Smooth muscle cell (in vitro differentiated cells): ENCODE results near the gene CPNE5. TPM values are rescaled to one million over a fixed set of nuclear protein-coding genes. Genes with fewer than 3 reads are reported as not detected.

Experiments used
- DNase-seq: peaks from one replicate; lab custom pipeline; 2025; ENCODE audit not compliant: unreplicated experiment; lab: John Stamatoyannopoulos, UW
- H2AFZ ChIP-seq: fragments of 200-600 bp; sonication (generic); 2 replicates; pipeline ENCODE4 v1.6.0; 2016; ENCODE audit warnings: antibody characterized with exemption, low read depth, mild to moderate bottlenecking
- H3F3A ChIP-seq: fragments of 200-600 bp; sonication (generic); 2 replicates; pipeline ENCODE4 v1.6.0; 2017; ENCODE audit warnings: antibody characterized with exemption, low read depth
- H3K27ac ChIP-seq: fragments of 200-600 bp; sonication (generic); 2 replicates; pipeline ENCODE4 v1.5.1; 2016; ENCODE audit warnings: low read depth, mild to moderate bottlenecking
- H3K27me3 ChIP-seq: fragments of 200-600 bp; sonication (generic); 2 replicates; pipeline ENCODE4 v1.6.1; 2016; ENCODE audit warnings: low read depth, mild to moderate bottlenecking
- H3K36me3 ChIP-seq: fragments of 200-600 bp; sonication (generic); 2 replicates; pipeline ENCODE4 v1.5.1; 2016; ENCODE audit warnings: low read depth
- H3K4me1 ChIP-seq: fragments of 200-600 bp; sonication (generic); 2 replicates; pipeline ENCODE4 v1.5.1; 2016; ENCODE audit warnings: low read depth
- H3K4me2 ChIP-seq: fragments of 200-600 bp; sonication (generic); 2 replicates; pipeline ENCODE4 v1.6.0; 2016; ENCODE audit warnings: mild to moderate bottlenecking
- H3K4me3 ChIP-seq: fragments of 200-600 bp; sonication (generic); 2 replicates; pipeline ENCODE4 v1.5.1; 2016; ENCODE audit warnings: mild to moderate bottlenecking
- H3K79me2 ChIP-seq: fragments of 200-600 bp; sonication (generic); 2 replicates; pipeline ENCODE4 v1.6.0; 2016; ENCODE audit warnings: low read depth, mild to moderate bottlenecking
- H3K9ac ChIP-seq: fragments of 200-600 bp; sonication (generic); 2 replicates; pipeline ENCODE4 v1.6.0; 2016; ENCODE audit warnings: low read depth
- H3K9me3 ChIP-seq: fragments of 200-600 bp; sonication (generic); replicated peaks from 2 replicates; pipeline ENCODE4 v1.5.1; 2016; ENCODE audit warnings: low read depth
- H4K20me1 ChIP-seq: fragments of 200-600 bp; sonication (generic); 2 replicates; pipeline ENCODE4 v1.6.0; 2016; ENCODE audit warnings: low read depth
- CTCF ChIP-seq: fragments of 200-600 bp; sonication (generic); IDR thresholded peaks from 2 replicates; pipeline ENCODE4 v1.5.1; 2017; ENCODE audit warnings: borderline replicate concordance, mild to moderate bottlenecking, antibody characterized with exemption; ENCODE audit not compliant: insufficient read depth, poor library complexity, severe bottlenecking
- WGBS: methylation state at CpG from one replicate; pipeline ENCODE4 v1.1.7; 2016; ENCODE audit warnings: low lambda C conversion rate; 5-methylcytosine and 5-hydroxymethylcytosine counted together
- polyA plus RNA-seq: library from polyadenylated mRNA; unstranded; fragments of >200 nt; fragmentation: Nextera tagmentation; extraction: Ambion mirVana; gene quantifications from 2 replicates; pipeline ENCODE4 v1.2.1, GENCODE V29; 2016
- total RNA-seq: library from RNA; depleted of rRNA; stranded (reverse); fragments of >200 nt; gene quantifications from 2 replicates; pipeline ENCODE4 v1.2.3, GENCODE V29; 2014

CPNE5 gene
- total and polyA plus RNA-seq, 2 experiments from 2014 or later: 1.0 TPM; not detected in 1

GRCh38 chr6:36740818-36741179, 98.4 kb downstream of the CPNE5 start:
- H4K20me1 ChIP-seq: no peaks in the 10 kb centered on the region
- no peaks in the 10 kb centered on the region for H3K9me3 ChIP-seq
- H3K27me3 ChIP-seq: no peaks in the 10 kb centered on the region
- no peak overlapping the region for H2AFZ ChIP-seq
- no peak for DNase-seq
- no peak for TF ChIP-seq CTCF
- H3K9ac ChIP-seq: no peak overlapping the region
- H3K27ac ChIP-seq: no peak overlapping the region
- H3K36me3 ChIP-seq: no peaks in the 10 kb centered on the region
- H3K4me3 ChIP-seq: no peak overlapping the region
- H3F3A ChIP-seq: no peaks in the 10 kb centered on the region
- 94% methylated on average over 11 of the region's 11 CpGs for WGBS
- no peak overlapping the region for H3K4me2 ChIP-seq
- H3K4me1 ChIP-seq: no peaks in the 10 kb centered on the region
- H3K79me2 ChIP-seq: no peaks in the 10 kb centered on the region

- no peak overlapping the region for H3K4me3 ChIP-seq
These were observed 99.1 kb downstream of the CPNE5 start for GRCh38 chr6:36739947-36740817.

GRCh38 chr6:36738108-36738507, 101.1 kb downstream of the CPNE5 start:
- 96% methylated on average over 1 of the region's 1 CpG for WGBS
- Histone ChIP-seq H3F3A (no peaks in the 10 kb centered on the region), H3K36me3 (no peaks in the 10 kb centered on the region), H2AFZ (no peak overlapping the region), H3K4me2 (no peak overlapping the region), H4K20me1 (no peaks in the 10 kb centered on the region), H3K79me2 (no peaks in the 10 kb centered on the region), H3K4me3 (no peak overlapping the region), H3K9ac (no peak overlapping the region), H3K27ac (no peak overlapping the region), H3K27me3 (no peaks in the 10 kb centered on the region), H3K9me3 (no peaks in the 10 kb centered on the region), H3K4me1 (no peaks in the 10 kb centered on the region)
- no peak for TF ChIP-seq CTCF
- DNase-seq: no peak

More at GRCh38 chr6:36739947-36740817, 99.1 kb downstream of the CPNE5 start:
- H4K20me1 ChIP-seq: no peaks in the 10 kb centered on the region
- H3K4me1 ChIP-seq: no peaks in the 10 kb centered on the region
- 90% methylated on average over 13 of the region's 13 CpGs for WGBS
- no peaks in the 10 kb centered on the region for H3K27me3 ChIP-seq
- no peak overlapping the region for H3K4me2 ChIP-seq
- TF ChIP-seq CTCF: no peak
- H3K79me2 ChIP-seq: no peaks in the 10 kb centered on the region
- H3K9ac ChIP-seq: no peak overlapping the region
- H2AFZ ChIP-seq: no peak overlapping the region
- no peak overlapping the region for H3K27ac ChIP-seq
- DNase-seq: no peak
- no peaks in the 10 kb centered on the region for H3K9me3 ChIP-seq
- no peaks in the 10 kb centered on the region for H3K36me3 ChIP-seq
- no peaks in the 10 kb centered on the region for H3F3A ChIP-seq
